NCI-H1930 (cell line): ENCODE results near the gene GRIK1.

Experiments
- DNase-seq, 2 experiments: peaks; one replicate each; lab custom pipeline; 2025; lab: John Stamatoyannopoulos, UW

The GRIK1 gene

DNA sequence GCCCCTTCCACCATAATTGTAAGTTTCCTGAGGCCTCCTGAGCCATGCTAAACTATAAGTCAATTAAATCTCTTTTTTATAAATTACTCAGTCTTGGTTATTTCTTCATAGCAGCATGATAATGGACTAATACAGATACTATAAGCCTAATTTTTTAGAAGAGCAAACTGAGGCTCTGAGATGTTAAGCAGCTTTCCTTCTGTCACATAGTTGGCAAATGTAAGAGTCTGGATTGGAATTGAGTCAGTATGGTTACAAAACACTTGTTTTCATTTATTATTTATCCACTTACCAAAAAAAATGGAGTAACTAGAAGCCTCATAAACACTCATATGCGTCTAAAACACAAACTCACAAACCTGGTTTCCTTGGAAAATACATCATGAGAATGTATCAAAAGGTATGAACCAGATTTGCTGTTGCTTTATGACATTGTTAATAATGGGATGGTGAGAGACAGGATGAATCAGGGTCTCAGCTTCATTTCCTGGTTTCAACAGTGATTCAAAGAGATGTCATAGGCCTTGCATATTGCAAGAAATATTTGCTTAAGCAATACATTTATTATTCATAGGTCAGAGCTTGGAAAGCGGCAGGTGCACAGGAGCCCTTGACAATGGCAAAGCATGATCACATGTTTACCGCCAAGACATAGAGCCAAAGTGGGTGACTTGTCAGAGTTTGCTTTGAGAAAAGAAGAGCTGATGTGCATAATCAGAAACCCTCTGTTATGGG, 221.5 kb downstream of the GRIK1 start:
- DNase-seq, result no peak

DNA sequence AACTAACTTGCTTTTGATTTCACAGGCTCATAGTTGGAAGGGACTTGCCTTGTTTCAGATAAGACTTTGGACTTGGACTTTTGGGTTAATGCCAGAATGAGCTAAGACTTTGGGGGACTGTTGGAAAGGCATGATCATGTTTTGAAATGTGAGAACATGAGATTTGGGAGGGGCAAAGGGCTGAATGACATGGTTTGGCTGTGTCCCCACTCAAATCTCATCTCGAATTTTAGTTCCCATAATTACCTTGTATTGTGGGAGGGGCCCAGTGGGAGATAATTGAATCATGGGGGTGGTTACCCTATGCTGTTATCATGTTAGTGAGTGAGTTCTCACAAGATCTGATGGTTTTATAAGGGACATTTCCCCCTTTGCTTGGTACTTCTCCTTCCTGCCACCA, 222.1 kb downstream of the GRIK1 start:
- DNase-seq, result no peak

GRCh38 chr21:29716753-29717152, 223.0 kb downstream of the GRIK1 start:
- no peak for DNase-seq

- DNase-seq, result no peak
These were observed 224.7 kb downstream of the GRIK1 start for GRCh38 chr21:29715089-29715488.

GRCh38 chr21:29712818-29713217, 227.0 kb downstream of the GRIK1 start:
- DNase-seq, result no peak

DNA sequence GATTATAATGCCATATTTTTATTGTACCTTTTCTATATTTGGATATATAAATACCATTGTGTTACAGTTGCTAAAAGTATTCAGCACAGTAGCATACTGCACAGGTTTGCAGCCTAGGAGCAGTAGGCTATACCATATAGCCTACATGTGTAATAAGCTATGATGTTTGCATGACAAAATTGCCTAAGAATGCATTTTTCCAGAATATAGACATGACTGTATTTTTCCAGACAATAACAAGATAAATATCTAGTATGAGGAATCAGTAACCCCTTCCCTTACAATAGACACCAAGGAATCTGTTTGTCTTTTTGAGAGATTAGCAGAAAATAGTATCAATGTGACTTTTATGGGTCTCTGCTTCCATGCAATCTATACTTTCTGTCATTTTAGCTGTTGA, 228.6 kb downstream of the GRIK1 start:
- DNase-seq, result no peak

GRCh38 chr21:29710498-29710897, 229.3 kb downstream of the GRIK1 start:
- no peak for DNase-seq

DNA sequence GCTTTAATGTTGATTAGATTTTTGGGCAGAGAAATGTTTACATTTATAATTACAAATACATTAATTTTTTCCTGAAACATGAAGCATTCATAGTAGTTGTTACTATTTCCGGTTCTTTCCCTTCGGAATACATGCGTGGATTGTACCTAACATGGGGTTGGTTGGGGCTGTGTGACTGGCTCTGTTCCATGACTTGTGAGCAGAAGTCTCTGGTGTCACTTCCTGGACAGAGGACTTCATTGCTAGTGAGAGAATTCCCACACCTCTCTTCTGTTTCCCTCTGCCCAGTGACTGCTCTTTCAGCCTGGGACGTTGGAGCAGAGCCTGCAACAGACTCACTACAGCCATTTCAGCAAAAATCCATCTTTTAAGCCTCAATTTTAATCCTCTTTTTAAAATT, 231.4 kb downstream of the GRIK1 start:
- no peak for DNase-seq

DNA sequence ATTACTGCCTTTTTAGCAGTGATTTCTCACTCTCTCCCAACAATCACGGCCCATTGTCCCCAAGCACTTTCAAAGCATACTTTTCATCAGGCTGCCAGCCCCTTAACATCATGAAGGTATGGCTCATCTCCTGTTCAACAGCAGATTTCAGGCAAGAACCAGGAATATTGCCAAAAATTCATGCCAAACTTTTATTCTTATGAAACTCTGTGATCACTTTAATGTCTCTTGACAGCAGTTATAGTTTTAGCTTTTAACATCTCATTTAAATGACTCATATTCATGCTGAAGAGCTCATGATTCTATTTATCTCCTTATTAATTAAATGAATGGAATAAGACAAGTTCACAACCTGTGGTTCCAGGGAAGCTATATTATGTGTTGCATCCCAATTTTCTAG, 235.1 kb downstream of the GRIK1 start:
- DNase-seq, result no peak

GRCh38 chr21:29701676-29702075, 238.1 kb downstream of the GRIK1 start:
- DNase-seq, result no peak

DNA sequence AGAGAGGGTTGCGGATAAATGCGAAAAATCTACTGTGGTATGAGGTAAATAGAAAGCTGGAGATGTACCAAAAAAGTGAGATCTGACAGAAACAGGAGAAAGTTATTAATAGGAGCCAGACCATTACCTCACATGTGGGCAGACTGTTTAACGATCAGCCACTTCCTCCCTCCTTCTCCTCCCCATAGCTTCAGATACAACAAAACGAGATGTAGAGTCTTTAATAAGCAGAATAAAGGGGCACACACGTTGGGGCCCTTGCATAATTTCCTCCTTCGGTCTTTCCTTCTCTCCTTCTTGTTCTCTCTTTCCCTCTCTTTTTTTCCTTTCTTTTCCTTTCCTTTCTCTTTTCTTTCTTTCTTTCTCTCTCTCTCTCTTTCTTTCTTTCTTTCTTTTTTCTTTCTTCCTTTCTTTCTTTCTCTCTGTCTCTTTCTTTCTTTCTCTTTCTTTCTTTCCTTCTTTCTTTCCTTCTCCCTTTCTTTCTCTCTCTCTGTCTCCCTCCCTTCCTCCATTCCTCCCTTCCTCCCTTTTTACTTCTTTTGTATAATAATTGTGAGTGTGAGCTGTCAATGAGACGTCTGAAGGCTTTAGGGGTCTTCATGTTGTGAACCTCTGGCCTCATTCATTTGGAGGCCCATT, 242.1 kb downstream of the GRIK1 start:
- no peak for DNase-seq

DNA sequence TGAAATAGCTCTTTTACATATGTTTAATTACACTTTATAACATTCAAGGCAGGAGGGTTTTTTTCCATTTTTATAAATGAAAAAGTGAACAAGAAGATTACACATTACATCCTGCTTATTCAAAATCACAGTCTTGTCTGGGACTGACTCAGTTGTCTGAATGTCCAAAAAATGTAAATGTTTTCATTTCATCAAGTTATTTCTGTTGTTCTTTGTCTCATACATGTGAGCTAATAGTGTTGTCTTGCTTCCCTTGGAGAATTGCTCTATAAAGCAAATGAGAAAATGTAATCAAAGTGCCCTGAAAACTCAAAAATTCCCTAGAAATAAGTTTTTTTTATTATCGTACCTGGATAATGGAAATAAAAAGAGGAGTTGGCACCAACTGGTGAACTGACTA, 242.9 kb downstream of the GRIK1 start:
- DNase-seq, result no peak

GRCh38 chr21:29691616-29692491, 247.9 kb downstream of the GRIK1 start:
- no peak for DNase-seq

- no peak for DNase-seq
These were observed 250.0 kb downstream of the GRIK1 start for GRCh38 chr21:29689753-29690152.

GRCh38 chr21:29684106-29684505, 255.7 kb downstream of the GRIK1 start:
- no peak for DNase-seq

- no peak for DNase-seq
These were observed 257.0 kb downstream of the GRIK1 start for GRCh38 chr21:29682800-29683199.

- no peak for DNase-seq
These were observed 259.5 kb downstream of the GRIK1 start for GRCh38 chr21:29680273-29680672.

DNA sequence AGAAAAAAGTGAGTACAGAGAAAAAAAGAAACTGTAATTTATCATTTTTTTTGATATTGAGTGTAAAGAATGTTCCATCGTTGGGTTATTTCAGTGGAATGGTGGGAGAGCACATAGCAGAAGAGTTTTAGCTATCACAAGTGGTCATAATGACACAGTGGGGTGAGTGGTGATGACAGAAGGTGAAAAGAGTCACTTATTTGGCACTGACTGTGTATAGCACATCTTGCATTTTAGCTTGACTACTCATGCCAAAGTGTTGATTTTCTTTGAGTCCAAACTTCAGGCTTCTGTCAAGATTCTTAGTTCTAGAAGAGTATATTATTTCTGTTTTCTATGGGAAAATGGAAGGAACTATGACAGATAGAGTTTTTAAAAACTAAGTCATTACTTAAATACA, 261.2 kb downstream of the GRIK1 start:
- DNase-seq, result no peak

DNA sequence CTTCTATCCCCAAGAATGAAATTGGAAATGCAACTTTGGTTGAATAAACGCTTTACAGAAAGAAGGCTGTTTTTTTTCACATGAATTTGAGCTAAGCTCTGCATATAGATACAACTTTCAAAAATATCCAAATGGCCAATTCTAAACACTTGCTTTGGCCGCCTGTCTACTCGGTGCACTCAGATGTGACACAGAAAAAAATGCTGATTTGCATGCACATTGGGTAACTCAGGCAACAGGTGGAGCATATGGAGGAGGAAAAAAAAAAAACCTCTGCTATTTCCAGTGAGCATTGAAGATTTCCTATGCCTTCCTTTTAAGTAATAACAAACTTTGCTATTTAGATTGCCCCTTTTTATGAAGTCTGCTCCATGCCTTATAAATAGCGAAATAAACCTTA, 262.5 kb downstream of the GRIK1 start:
- DNase-seq, result no peak

DNA sequence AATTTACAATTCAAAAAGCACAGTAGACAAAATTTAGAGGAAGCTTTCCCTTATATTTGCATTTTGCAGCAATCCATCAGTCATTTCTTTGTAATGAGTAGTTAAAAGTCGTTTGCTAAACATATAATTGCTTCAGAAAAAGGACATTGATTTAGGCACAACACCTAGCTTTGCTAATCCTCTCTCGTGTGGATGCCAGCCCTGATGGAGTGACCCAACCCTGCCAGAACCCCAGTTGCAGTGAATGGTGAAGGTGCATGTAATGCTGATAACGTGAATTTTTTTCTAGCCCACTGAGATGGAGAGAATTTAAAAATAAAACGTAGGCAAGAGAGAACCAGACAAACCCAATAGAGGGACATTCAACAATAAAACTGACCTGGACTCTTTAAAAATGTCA, 263.4 kb downstream of the GRIK1 start:
- no peak for DNase-seq

DNA sequence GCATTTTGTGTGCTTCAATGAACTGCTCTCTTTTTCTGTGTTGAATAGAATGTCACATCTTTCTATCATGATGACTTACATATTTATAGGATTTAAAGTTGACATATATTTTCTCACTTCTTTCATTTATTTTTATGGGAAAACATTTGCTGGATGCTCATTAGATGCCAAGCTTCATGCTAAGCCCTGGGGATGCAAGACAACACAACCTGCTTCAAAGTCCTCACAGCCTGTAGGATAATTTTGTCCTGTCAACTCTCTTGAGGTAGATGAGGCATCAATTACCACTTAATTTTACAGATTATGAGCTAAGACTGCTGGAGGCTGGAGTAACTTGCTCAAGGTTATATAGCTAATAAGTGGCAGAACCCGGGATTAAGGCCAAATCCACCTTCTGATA, 264.3 kb downstream of the GRIK1 start:
- DNase-seq, result no peak

DNA sequence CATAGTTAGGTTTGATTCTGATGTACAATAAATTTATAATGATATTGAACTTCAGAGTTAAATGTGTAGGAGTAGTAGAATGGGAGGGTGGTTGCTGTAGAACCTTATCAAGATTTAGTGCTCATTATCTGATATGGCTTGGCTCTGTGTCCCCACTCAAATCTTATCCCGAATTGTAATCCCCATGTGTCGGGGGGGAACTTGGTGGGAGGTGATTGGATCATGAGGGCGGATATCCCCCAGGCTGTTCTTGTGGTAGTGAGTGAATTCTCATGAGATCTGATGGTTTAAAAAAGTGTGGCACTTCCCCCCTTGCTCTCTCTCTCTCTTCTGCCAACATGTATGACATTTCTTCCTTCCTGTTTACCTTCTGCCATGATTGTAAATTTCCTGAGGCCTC, 265.5 kb downstream of the GRIK1 start:
- no peak for DNase-seq

- DNase-seq, result no peak
These were observed 266.6 kb downstream of the GRIK1 start for GRCh38 chr21:29673096-29673610.
